ENCODE measurements around the gene LPGAT1. TPM values are rescaled to one million over a fixed set of nuclear protein-coding genes. Genes with fewer than 3 reads are reported as not detected.
A peak's percentile ranks its signal among the peaks of the same experiment; 100 is the strongest.
"Not testable (repeated sequence)": the region's sequence is repeated elsewhere in the genome, so short reads cannot be mapped to it uniquely, and the experiment has no call there.

LPGAT1 gene
- total RNA-seq, 1 donor from 2014 or later = 37.5 TPM

DNA sequence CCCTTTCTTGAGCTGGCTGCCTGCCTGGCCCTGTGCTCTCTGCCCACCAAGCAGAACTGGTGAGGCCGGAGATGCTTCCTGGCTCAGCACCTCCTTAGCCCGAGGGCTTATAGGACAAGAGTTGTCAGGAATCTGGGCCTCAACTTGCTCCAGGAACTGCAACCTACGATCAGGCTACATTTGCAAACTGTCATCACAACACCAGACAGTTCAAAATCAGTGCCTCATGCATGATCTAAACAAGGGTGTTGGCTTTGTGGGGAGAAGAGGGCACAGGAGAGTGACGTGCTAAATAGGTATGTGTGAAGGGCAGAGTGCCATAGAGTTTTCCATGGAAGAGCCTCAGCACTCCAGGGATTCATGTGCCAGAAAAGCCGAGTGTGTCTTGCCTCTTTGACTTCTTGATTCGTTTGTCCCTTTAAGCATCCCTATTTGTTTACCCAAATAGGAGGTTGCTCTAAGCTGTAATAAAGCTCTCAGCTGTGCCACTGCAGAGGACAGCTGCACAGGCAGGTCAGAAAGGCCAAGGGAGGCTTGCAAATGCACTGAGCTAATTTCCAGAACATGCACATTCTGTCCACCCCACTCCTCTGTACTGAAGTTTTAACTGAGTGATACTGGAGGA, 125.0 kb downstream of the LPGAT1 start:
- no peak for DNase-seq (ENCODE audit: low read depth in 2 of 2)

DNA sequence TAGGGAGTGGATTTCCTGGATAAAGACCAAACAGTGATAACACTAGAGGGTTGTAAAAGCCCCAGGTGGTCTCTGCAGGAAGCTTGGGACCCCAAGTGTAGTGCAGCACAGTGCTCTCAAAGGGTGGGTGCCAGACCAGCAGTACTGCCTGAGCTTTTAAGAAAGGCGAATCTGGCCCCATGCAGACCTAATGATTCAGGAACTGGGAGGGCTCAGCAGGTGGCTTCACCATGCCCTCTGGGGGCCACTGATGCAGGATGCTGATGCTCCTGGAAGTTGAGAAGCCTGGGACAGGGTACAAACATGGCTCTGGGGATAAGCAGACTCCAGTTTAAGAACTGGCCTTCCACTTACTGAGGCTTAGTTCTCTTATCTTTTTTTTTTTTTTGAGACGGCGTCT, 126.0 kb downstream of the LPGAT1 start:
- no peak for DNase-seq (ENCODE audit: low read depth in 2 of 2)

DNA sequence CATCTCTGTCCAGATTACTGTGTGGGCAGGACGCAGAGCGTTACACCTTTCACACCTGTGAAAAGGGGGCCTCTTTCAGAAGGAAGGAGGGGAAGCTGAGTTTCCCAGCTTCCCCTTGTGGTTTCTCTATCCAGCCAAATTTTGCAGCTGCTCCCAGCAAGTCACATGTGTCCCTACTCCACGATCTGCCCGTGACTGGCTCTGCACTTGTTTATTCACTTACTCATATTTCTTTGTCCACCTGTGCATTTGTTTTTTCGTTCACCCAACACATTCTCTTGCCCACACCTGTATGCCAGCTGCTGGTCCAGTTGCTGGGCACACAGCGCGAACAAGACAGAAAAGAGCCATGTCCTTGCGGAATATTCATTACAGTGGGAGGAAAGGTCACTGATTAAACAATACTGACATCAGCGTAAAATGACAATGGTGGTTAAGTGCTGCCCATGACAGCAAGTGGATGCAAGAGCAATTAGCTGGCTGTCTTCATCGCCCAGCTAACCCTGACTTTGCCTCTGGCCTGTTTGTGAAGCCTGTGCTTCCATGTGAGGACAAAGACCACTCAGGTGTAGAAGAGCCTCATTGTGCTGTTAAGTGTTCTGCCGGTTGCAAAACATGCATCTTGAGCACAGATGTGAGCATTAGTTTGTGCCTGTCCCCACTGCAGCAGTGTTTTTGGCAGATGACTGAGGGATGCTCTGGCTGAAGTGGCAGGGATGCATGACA, 126.6 kb downstream of the LPGAT1 start:
- no peak for DNase-seq (ENCODE audit: low read depth in 2 of 2)

DNA sequence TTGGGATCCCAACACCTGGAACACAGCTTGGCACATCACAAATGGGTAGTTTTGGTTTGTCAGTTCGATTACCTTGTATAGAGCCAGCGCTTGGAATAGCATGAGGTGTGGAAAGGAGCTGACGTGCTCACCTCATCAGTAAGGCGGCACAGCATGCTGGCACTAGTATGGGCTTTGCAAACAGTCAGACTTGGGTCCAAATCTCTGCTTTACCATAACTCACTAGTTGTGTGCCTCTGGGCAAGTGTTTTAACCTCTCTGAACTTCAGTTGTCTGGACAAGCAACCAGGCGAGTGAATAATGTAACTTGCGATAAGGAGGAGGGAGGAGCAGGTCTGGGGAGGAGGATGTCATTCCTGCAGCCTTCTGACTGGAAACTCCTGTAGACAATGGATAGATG, 128.8 kb downstream of the LPGAT1 start:
- DNase-seq (ENCODE audit: low read depth in 2 of 2) = no peak

DNA sequence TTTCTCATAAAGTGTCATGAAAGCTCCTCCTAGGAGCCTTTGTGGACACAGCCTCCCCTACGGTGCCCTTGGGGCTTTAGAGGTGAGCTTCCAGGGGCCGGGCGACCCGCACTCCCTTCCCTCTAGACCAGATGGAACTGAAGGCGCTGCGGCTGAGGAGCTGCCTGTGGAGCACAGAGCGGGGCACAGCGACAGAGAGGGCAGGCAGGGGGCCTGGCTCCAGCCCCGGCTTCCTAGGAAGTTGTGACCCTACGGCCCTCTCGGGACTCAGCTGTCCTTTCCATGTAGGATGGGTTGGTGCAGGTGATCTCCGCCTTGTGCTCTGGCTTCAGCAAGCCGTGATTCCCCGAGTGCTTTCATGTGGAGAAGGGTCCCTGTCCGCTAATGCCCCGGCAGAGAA, 131.5 kb downstream of the LPGAT1 start:
- DNase-seq (ENCODE audit: low read depth in 2 of 2) = no peak

DNA sequence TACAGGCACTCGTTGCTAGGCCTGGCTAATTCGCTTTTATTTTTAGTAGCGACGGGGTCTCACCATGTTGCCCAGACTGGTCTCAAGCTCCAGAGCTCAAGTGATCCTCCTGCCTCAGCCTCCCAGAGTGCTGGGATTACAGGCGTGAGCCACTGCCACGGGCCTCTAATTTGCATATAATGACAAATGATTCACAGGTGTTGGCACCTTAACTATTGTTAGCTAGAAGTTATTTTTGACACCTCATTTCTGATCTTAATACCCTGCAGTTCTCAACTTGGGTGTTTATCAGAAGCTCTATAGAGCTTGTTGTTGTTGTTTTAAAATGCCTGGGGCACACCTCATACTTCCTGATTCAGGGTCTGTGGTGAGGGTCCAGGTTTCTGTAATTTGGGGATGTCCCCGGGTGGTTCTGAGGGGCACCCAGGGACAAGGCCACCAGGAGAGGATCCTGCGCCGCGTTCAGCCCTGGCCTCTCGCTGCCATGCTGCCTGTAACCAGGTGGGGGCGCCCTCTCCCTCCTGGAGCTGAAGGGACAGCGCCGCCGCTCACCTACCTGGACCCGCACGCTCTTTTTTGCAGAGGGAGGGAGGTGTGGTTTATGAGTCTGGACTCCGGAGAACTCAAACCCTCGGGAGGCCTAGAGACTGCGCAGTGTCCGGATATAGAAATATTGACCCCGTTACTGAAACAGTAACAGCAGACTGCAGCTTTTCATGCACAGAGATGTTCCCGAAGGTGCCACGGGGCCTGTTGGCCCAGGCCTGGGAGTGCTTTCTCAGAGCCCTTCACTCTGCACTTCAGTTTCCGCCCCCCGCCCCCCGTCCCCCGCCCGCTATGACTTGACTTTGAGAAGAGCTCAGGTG, 132.2 kb downstream of the LPGAT1 start:
- DNase-seq (ENCODE audit: low read depth in 2 of 2) = peak; percentile 61 to 73

DNA sequence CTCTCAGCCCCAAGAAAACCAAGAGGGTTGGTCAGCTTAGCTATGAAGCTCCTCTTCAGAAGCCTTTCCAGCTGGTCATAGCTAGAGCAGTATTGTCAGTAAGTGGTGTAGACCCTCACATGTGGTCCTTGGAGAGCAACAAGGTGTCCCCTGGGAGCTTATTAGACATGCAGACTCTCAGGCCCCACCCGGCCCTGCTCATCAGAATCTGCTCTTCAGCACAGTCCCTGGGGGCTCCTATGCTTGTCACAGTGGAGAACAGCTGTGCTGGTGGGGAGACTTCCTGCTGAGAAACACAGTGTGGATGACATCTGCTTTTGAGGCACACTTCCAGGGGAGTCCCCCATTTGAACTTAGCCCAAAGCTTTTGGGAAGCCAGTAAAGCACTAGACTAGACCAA, 133.2 kb downstream of the LPGAT1 start:
- no peak for DNase-seq (ENCODE audit: low read depth in 2 of 2)

DNA sequence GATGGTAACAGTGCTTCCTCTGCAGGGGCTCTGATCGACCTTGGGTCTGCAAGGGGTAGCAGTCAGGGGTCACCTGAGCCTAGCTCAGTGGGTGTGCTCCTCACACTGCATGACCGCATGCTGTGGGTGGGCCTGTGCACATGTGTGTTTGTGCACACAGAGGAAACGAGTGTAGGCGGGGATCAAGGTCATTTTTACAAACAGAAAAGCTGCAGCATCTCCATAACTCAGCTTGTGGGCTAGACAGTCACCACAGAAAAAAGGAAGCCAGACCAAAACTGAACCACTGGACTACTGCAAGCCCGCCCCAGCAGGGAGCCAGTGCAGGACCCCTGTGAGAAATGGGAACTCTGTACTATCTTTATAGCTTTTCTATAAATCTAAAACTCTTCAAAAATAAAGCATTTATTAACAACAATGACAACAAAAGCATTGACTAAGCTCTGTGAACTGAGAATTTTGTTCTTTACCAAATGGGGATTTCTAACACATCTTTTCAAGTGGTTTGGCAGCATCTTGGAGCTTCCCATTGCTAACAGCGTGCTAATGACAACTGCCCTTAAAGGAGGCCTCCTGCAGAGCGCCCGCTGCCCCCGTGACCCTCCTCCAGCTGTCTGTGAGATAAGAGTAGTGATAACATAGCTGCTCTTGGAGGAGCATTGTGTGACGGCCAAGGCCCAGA, 135.3 kb downstream of the LPGAT1 start:
- no peak for DNase-seq (ENCODE audit: low read depth in 2 of 2)

DNA sequence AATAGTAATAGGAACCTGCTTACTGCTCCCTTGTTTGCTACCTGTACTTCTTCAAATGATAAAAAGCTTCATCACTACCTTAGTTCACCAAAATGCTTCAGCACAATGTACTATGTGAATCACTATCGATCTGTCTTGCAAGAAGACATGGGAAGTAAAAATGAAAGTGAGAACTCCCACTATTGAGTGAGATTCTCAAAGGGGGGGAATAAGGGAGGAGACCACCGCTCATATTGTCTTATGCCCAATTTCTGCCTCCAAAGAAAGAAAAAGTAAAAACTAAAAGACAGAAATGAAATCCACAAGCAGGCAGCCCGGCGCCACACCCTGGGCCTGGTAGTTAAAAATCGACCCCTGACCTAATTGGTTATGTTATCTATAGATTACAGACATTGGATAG, 136.7 kb downstream of the LPGAT1 start:
- not testable (repeated sequence) for DNase-seq (ENCODE audit: low read depth in 2 of 2)

Other genes with a start within 250 kb of the LPGAT1 start
- gene NEK2, start 155.1 kb downstream of the LPGAT1 start, total RNA-seq = 2.4 and 9.4 TPM in 2 replicates
- gene INTS7, start 204.8 kb upstream of the LPGAT1 start, total RNA-seq = 11.8 and 12.9 TPM in 2 replicates
- gene DTL, start 205.0 kb upstream of the LPGAT1 start, total RNA-seq = 4.0 and 13.9 TPM in 2 replicates